AG04450 (cell line): ENCODE data around the gene NIBAN1. TPM values are rescaled to one million over a fixed set of nuclear protein-coding genes. Genes with fewer than 3 reads are reported as not detected.
"Not testable (repeated sequence)": the region's sequence is repeated elsewhere in the genome, so short reads cannot be mapped to it uniquely, and the experiment has no call there.

Experiments
- CTCF ChIA-PET: fragments of 300-600, 350-600 bp; formaldehyde crosslinking; extraction: SDS; loops from one replicate; lab custom pipeline; 2022; ENCODE audit warnings: antibody characterized with exemption, inconsistent platforms; lab: Charles Lee
- POLR2A ChIA-PET: fragments of 350-600 bp; formaldehyde crosslinking; extraction: SDS; loops from one replicate; lab custom pipeline; 2021; ENCODE audit warnings: antibody characterized with exemption, inconsistent platforms; lab: Yijun Ruan, JAX
- DNase-seq: peaks from one replicate; pipeline ENCODE4 v3.0.0-alpha.2; 2011; ENCODE audit warnings: low read depth, low spot score
- H3K27ac ChIP-seq: one replicate; pipeline ENCODE4 v1.5.1; 2012; ENCODE audit warnings: low read depth, low read length, control low read depth
- H3K27me3 ChIP-seq: one replicate; pipeline ENCODE4 v1.6.0; 2012; ENCODE audit warnings: low read length; ENCODE audit not compliant: control insufficient read depth, insufficient read depth
- H3K4me3 ChIP-seq: 2 replicates; pipeline ENCODE4 v1.5.1; 2011; ENCODE audit warnings: mild to moderate bottlenecking, low read depth, low read length, control low read depth
- H3K9me3 ChIP-seq: 2 replicates; pipeline ENCODE4 v1.5.1; 2012; ENCODE audit warnings: low read length; ENCODE audit not compliant: control insufficient read depth, insufficient read depth
- CTCF ChIP-seq: IDR thresholded peaks from 2 replicates; pipeline ENCODE4 v1.5.1; 2011; ENCODE audit warnings: low read depth, low read length, control low read depth, inconsistent platforms
- polyA plus RNA-seq: library from polyadenylated mRNA; depleted of rRNA; stranded (reverse); fragments of >200 nt; gene quantifications from 2 replicates; pipeline ENCODE4 v1.2.3, GENCODE V29; 2011

The NIBAN1 gene
- polyA plus RNA-seq, 1 experiment: 32.9 TPM

- ChIA-PET POLR2A (no interaction called here), CTCF (no interaction called here)
- no peak for DNase-seq
- H3K27me3 ChIP-seq: no peaks in the 10 kb centered on the region
- H3K4me3 ChIP-seq: no peak overlapping the region
- no peaks in the 10 kb centered on the region for H3K9me3 ChIP-seq
- no peak for TF ChIP-seq CTCF
- no peak overlapping the region for H3K27ac ChIP-seq
Observed at GRCh38 chr1:185015631-185016030, 41.3 kb upstream of the NIBAN1 start.

GRCh38 chr1:185014941-185015340, 40.6 kb upstream of the NIBAN1 start:
- DNase-seq: no peak
- POLR2A ChIA-PET: no interaction called here
- Histone ChIP-seq H3K9me3 (no peaks in the 10 kb centered on the region), H3K27me3 (no peaks in the 10 kb centered on the region), H3K4me3 (no peak overlapping the region), H3K27ac (no peak overlapping the region)
- no peak for TF ChIP-seq CTCF
- CTCF ChIA-PET: no interaction called here

GRCh38 chr1:185010361-185010760, 36.1 kb upstream of the NIBAN1 start:
- TF ChIP-seq CTCF: no peak
- no peak overlapping the region for H3K4me3 ChIP-seq
- POLR2A ChIA-PET: no interaction called here
- H3K27ac ChIP-seq: no peak overlapping the region
- no peaks in the 10 kb centered on the region for H3K9me3 ChIP-seq
- no peak for DNase-seq
- CTCF ChIA-PET: no interaction called here
- no peaks in the 10 kb centered on the region for H3K27me3 ChIP-seq

- no peak for TF ChIP-seq CTCF
- no peak overlapping the region for H3K27ac ChIP-seq
- no peaks in the 10 kb centered on the region for H3K27me3 ChIP-seq
- POLR2A ChIA-PET: interaction anchor here (1.1 kb wide), 1 partner anchor 26 kb away, joined by 3 read pairs; no protein-coding TSS in a partner anchor
- CTCF ChIA-PET: interaction anchor here (1.8 kb wide), 1 partner anchor 161 kb away, joined by 5 read pairs; no protein-coding TSS in a partner anchor
- no peak for DNase-seq
- H3K4me3 ChIP-seq: no peak overlapping the region
- no peaks in the 10 kb centered on the region for H3K9me3 ChIP-seq
Observed at GRCh38 chr1:185008838-185009237, 34.5 kb upstream of the NIBAN1 start.

- DNase-seq, H3K4me3 ChIP-seq, CTCF ChIA-PET: not testable (repeated sequence)
Observed at GRCh38 chr1:185001312-185001880, 27.1 kb upstream of the NIBAN1 start.

GRCh38 chr1:184999974-185000373, 25.7 kb upstream of the NIBAN1 start:
- CTCF ChIA-PET, H3K4me3 ChIP-seq: not testable (repeated sequence)

More at GRCh38 chr1:185001312-185001880, 27.1 kb upstream of the NIBAN1 start:
- POLR2A ChIA-PET, H3K27me3 ChIP-seq, H3K27ac ChIP-seq, H3K9me3 ChIP-seq: not testable (repeated sequence)

More at GRCh38 chr1:184999974-185000373, 25.7 kb upstream of the NIBAN1 start:
- H3K9me3 ChIP-seq, DNase-seq, H3K27me3 ChIP-seq, POLR2A ChIA-PET, H3K27ac ChIP-seq: not testable (repeated sequence)
